ENCODE data around the gene SLC17A9.

DNA sequence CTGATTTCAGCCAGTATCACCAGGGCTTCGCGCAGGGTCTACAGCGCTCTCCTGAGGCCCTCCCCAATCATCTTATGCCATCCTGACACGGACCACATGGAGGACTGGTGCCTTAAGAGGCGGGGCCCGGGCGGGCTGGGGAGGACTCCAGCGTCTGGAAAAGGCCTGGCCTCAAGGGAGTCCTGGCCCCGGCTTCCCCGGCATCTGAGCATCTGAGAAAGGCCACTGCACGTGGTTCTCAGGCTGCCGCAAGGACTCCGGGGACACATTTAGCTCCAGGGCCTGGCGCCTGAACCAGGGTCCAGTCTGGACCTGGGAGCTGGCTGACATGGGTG lies 32.9 kb downstream of the SLC17A9 start:
- TF ChIP-seq POLR2A (IDR thresholded peaks at IDR 0.05; ENCODE audit: extremely low read depth, insufficient read length), result no peak
- TF ChIP-seq, protein P1, sequence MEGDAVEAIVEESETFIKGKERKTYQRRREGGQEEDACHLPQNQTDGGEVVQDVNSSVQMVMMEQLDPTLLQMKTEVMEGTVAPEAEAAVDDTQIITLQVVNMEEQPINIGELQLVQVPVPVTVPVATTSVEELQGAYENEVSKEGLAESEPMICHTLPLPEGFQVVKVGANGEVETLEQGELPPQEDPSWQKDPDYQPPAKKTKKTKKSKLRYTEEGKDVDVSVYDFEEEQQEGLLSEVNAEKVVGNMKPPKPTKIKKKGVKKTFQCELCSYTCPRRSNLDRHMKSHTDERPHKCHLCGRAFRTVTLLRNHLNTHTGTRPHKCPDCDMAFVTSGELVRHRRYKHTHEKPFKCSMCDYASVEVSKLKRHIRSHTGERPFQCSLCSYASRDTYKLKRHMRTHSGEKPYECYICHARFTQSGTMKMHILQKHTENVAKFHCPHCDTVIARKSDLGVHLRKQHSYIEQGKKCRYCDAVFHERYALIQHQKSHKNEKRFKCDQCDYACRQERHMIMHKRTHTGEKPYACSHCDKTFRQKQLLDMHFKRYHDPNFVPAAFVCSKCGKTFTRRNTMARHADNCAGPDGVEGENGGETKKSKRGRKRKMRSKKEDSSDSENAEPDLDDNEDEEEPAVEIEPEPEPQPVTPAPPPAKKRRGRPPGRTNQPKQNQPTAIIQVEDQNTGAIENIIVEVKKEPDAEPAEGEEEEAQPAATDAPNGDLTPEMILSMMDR (IDR thresholded peaks at IDR 0.05; ENCODE audit: low read depth, low read length), result no peak
- no peak for TF ChIP-seq MYC (IDR thresholded peaks at IDR 0.05; ENCODE audit: low read depth, low read length)
- TF ChIP-seq, protein P2, sequence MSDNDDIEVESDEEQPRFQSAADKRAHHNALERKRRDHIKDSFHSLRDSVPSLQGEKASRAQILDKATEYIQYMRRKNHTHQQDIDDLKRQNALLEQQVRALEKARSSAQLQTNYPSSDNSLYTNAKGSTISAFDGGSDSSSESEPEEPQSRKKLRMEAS (IDR thresholded peaks at IDR 0.05; ENCODE audit: low read depth, low read length), result no peak

Data from NB4 (cell line).